ENCODE results near the gene PLOD3. TPM values are rescaled to one million over a fixed set of nuclear protein-coding genes. Genes with fewer than 3 reads are reported as not detected.

Gene PLOD3
- total and polyA plus RNA-seq, 10 donors: 20.4 to 72.5 (median 50.3) TPM

DNA sequence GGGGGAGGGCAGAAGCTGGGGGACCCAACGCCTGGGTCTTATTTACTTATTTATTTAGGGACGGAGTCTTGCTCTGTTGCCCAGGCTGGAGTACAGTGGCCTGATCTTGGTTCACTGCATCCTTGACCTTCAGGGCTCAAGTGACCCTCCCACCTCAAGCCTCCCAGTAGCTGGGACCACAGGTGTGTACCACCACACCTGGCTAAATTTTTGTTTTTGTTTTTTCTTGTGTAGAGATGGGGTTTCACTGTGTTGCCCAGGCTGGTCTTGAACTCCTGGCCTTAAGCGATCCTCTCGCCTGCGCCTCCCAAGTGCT lies 14.8 kb downstream of the PLOD3 start:
- Histone ChIP-seq H3K4me1 (peaks cover 0 to 41% (median 26%) of the 10 kb centered on the region in 6 donors), H3K27me3 (replicated peaks in 1 of 7) (peaks cover 4 to 58% (median 25%) of the 10 kb centered on the region in 7 donors), H3K36me3 (peaks cover 0 to 20% (median 12%) of the 10 kb centered on the region in 6 donors), H3K4me3 (peak overlapping the region in 1 of 8 donors; percentile 53), H3K9me3 (no peaks in the 10 kb centered on the region), H3K27ac (no peak overlapping the region)
- DNase-seq: no peak
- TF ChIP-seq POLR2A (IDR thresholded peaks at IDR 0.05): no peak
- TF ChIP-seq POLR2AphosphoS5 (IDR thresholded peaks at IDR 0.05): no peak
- TF ChIP-seq, protein P1, sequence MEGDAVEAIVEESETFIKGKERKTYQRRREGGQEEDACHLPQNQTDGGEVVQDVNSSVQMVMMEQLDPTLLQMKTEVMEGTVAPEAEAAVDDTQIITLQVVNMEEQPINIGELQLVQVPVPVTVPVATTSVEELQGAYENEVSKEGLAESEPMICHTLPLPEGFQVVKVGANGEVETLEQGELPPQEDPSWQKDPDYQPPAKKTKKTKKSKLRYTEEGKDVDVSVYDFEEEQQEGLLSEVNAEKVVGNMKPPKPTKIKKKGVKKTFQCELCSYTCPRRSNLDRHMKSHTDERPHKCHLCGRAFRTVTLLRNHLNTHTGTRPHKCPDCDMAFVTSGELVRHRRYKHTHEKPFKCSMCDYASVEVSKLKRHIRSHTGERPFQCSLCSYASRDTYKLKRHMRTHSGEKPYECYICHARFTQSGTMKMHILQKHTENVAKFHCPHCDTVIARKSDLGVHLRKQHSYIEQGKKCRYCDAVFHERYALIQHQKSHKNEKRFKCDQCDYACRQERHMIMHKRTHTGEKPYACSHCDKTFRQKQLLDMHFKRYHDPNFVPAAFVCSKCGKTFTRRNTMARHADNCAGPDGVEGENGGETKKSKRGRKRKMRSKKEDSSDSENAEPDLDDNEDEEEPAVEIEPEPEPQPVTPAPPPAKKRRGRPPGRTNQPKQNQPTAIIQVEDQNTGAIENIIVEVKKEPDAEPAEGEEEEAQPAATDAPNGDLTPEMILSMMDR (IDR thresholded peaks at IDR 0.05 in 8 of 11, conservative IDR thresholded peaks at IDR 0.05 in 3 of 11): no peak
- WGBS, 5 donors: 83 to 92% (median 86%) methylated on average over 5 of the region's 5 CpGs
- intact Hi-C loops (cut with DNase I; ENCODE audit: low total_unique reads): no loop called here

DNA sequence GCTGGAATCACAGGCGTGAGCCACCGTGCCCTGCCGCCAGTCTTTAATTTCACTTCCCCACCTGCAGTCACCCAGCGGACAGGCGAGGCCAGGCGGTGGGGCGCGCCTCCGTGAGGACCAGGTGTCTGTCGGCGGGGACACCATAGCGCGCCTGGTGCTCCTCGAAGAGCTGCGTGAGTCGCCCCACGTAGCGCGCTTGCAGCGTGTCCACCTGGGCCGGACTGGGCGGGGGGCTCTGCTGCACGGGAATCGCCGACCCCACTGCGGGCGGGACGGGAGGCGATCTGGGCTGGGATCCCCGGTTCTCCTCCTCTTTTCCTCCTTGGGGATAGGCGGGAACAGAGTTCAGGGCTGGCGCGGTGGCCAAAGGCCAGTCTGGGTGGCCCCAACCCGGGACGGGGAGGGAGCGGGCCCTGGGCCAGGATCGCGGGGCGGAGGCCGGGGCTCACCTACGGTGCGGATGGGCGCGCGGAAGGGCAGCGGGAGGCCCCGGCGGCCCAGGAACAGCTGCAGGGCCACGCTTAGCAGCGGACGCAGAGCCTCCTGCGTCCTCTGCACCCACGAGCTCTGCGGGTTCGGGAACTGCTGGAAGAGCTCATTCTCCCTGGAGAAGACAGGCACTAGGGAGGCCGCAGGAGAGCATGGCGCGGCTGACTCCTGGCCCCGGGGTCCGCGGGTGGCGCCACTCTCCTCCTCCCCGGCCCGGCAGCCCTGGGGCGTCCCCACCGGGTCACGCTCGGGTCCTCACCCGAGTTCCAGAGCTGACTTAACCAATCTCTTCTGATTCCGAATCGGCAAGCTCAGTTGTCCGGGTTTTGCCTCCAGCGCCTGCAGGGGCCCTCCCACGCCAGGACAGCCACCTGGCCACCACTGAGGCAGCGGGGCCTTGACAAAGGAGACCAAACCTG lies 15.4 kb downstream of the PLOD3 start:
- peak in 2 of 3 donors; percentile 13 to 45 for TF ChIP-seq POLR2AphosphoS5 (IDR thresholded peaks at IDR 0.05)
- no peak for TF ChIP-seq POLR2A (IDR thresholded peaks at IDR 0.05)
- TF ChIP-seq, protein P1 (IDR thresholded peaks at IDR 0.05 in 8 of 11, conservative IDR thresholded peaks at IDR 0.05 in 3 of 11): no peak
- Histone ChIP-seq H3K4me3 (peak overlapping the region in 6 of 8 donors; percentile 5 to 53 (median 19)), H3K27me3 (replicated peaks in 1 of 7) (peaks cover 4 to 58% (median 25%) of the 10 kb centered on the region in 7 donors), H3K4me1 (peaks cover 0 to 41% (median 26%) of the 10 kb centered on the region in 6 donors), H3K36me3 (peaks cover 0 to 14% (median 10%) of the 10 kb centered on the region in 6 donors), H3K27ac (no peak overlapping the region), H3K9me3 (no peaks in the 10 kb centered on the region)
- intact Hi-C loops (cut with DNase I; ENCODE audit: low total_unique reads): no loop called here
- 9 to 17% (median 11%) methylated on average over 31 to 75 of the region's 75 CpGs for whole genome bisulfite sequencing, 5 donors
- DNase-seq: no peak

DNA sequence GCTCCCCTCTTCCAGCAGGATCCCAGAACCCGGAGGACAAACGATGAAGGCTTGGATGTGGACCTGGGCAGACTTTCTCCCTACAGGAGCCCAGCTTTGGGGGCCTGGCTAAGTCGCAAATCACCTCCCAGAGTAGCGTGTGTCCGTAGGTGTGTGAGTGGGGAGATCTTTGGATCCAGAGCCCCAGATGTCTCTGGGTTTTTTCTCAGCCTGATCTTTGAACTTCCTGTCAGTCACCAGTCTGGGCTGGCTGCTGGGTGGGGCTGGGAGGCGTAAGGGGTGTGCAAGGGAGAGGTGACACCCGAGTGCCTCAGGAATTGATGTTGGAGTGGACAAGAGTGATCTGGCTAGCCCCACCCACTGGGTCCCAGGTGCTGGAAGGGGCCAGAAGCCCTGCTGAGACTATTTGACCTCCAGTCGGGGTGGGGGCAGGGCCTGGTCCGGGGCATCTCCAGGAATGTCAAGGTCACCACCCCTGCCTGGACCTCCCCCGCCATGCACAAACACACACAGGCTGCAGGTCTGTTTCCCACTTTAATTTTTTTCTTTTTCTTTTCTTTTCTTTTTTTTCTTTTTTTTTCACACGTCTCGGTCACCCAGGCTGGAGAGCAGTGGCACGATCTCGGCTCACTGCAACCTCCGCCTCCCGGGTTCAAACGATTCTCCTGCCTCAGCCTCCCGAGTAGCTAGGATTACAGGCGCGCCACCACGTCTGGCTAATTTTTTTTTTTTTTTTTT lies 16.4 kb downstream of the PLOD3 start, which contains the start of gene MOGAT3:
Gene MOGAT3 (minus strand): TSS at position 175 of the 738 bp plus-strand sequence. CDS start 182 bp downstream, outside the sequence.
- WGBS, 5 donors: 33 to 41% (median 34%) methylated on average over 19 to 21 of the region's 21 CpGs
- no peak within 1 kb of the TSS for H3K27ac ChIP-seq
- no peak for DNase-seq
- H3K4me3 ChIP-seq: peak within 1 kb of the TSS in 6 of 8 donors; percentile 5 to 53 (median 19)
- H3K4me1 ChIP-seq: peaks cover 0 to 41% (median 26%) of the 10 kb centered on the region in 6 donors
- peaks cover 0 to 5% (median 2%) of the 10 kb centered on the region in 6 donors for H3K36me3 ChIP-seq
- TF ChIP-seq POLR2AphosphoS5 (IDR thresholded peaks at IDR 0.05) (no peak), POLR2A (IDR thresholded peaks at IDR 0.05) (no peak)
- TF ChIP-seq, protein P1 (IDR thresholded peaks at IDR 0.05 in 8 of 11, conservative IDR thresholded peaks at IDR 0.05 in 3 of 11): no peak
- H3K27me3 ChIP-seq (replicated peaks in 1 of 7): peaks cover 4 to 62% (median 25%) of the 10 kb centered on the region in 7 donors
- H3K9me3 ChIP-seq: no peaks in the 10 kb centered on the region
- intact Hi-C loops (cut with DNase I; ENCODE audit: low total_unique reads): no loop called here
